ENCODE measurements around the gene KCNJ12.

DNA sequence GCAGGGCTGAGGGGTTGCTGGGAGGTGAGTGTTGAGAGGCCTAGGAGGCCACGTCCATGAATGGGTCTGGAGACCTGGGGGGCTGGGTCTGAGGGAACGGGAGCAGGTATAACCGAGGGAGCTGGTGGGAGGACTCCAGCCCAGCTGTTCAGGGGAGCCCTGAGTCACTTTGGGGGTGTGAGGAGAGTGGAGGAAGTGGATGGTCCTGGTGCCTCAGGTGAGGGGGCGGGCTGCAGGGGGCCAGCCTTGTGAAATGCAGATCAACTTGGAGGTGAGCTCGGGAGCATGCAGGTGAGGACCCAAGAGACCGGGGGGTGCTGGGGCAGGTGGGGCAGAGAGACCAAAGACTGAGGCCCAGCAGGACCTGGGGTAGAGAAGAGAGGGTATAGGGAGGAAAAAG lies 79.6 kb downstream of the KCNJ12 start:
- TF ChIP-seq, protein P1, sequence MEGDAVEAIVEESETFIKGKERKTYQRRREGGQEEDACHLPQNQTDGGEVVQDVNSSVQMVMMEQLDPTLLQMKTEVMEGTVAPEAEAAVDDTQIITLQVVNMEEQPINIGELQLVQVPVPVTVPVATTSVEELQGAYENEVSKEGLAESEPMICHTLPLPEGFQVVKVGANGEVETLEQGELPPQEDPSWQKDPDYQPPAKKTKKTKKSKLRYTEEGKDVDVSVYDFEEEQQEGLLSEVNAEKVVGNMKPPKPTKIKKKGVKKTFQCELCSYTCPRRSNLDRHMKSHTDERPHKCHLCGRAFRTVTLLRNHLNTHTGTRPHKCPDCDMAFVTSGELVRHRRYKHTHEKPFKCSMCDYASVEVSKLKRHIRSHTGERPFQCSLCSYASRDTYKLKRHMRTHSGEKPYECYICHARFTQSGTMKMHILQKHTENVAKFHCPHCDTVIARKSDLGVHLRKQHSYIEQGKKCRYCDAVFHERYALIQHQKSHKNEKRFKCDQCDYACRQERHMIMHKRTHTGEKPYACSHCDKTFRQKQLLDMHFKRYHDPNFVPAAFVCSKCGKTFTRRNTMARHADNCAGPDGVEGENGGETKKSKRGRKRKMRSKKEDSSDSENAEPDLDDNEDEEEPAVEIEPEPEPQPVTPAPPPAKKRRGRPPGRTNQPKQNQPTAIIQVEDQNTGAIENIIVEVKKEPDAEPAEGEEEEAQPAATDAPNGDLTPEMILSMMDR (conservative IDR thresholded peaks at IDR 0.05 in 1 of 2, IDR thresholded peaks at IDR 0.05 in 1 of 2; ENCODE audit: extremely low read depth in 1 of 2, insufficient read depth in 1 of 2, low read depth in 1 of 2, low read length in 2 of 2) = no peak
- no peak for TF ChIP-seq EZH2 (IDR thresholded peaks at IDR 0.05; ENCODE audit: borderline replicate concordance, low read length)
